Fibroblast of skin of scalp (primary cell): Measurements from ENCODE around the gene TCF7L2.

ENCODE experiments used
- DNase-seq: peaks from one replicate; pipeline ENCODE4 v3.0.0-alpha.2; 2013

Gene TCF7L2

DNA sequence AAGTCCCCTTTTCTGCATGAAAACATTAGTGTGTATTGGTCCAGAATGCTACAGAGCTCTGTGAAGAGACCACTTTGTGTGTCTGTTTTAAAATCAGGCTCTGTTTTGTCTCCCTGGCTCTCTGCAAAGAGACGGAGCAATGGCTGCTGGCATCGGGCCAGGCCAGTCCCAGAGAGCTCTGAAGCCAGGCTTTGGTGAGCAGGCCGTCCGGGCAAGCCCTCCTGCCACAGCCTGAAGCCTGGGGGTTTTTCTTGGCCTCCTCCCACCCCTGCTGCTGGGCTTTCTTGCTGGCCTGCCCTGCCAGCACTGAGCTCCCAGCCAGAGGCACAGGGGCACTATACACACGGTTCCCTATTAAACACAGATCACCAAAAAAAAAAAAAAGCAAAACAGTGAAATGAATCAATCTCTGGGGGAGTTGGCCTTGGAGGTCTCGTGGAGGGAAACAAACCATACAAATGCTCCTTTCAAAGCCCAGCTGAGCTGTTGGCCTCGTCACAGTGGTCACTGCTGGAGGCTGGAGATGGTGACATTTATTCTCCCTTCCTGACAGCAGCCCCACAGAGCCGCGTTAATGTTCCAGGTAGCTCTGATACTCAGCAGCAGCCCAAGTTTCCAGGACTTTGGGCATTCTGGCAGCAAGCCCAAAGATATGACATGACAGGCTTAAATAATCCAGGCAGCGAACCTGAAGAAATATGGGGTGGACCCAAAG is 237.2 kb downstream of the TCF7L2 start:
- DNase-seq, result peak; percentile 19

DNA sequence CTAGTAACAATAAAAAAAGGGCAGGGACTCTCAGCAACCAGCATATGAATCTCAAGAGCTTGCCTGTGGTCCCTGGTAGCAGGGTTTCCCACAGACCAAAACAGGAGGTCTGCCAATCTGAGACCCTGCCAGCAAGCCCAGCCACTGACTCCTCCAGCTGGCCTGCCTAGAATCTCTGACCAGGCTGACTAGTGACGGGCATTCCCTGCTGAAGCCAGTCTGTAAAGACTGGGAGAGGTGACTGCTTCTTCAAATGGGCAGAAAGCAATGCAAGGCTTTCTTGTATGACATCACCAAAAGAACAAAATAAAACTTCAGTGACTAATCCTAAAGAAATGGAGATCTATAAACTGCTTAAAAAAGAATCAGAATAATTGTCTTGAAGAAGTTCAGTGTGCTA is 249.4 kb downstream of the TCF7L2 start:
- DNase-seq, result peak; percentile 67

DNA sequence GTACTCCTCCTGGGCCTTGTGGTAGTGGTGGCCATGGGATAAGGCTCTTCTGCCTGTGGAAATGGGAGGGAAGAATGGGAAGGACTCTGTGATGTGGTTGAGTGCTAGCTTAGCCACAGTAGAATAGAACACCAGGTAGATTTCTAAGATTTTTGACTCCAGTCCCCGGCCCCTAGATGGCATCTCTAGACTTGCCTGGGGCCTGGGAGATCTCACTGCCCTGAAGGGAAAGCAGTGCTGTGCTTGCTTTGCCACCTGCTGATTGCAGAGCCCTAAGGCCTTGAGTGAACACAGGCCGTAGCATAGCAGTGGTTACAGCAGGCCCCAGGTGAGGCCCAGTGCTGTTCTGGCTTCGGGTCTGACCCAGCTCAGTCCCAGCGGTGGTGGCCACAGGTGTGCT is 252.0 kb downstream of the TCF7L2 start:
- DNase-seq, result no peak

DNA sequence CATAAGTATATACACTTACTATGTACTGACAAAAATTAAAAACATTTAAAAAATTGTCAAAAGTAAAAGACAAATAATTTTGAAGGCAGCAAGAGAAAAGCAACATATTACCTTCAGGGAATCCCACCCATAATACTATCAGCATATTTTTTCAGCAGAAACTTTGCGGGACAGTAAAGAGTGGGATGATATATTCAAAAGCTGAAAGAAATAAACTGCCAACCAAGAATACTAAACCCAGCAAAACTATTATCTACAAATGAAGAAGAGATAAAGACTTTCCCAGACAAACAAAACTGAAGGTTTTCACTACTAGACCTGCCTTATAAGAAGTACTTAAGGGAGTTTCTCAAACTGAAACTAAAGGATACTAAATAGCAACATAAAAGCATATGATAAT is 257.9 kb downstream of the TCF7L2 start:
- DNase-seq, result no peak

DNA sequence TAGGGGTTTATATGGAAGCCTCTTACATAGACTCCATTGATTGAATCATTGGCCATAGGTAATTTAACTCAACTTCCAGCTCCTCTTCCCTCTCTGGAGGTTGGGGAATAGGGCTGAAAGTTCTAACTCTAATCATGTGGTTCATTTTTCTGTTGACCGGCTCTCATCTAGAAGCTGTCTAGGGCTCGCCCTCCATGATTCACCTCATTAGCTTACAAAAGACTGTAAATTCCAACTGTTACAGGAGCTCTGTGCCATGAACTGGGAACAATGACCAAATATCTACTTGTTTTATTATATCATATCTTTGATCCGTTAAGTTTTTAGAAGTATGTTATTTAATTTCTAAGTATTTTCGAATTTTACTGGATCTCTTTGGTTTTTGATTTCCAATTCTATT is 263.0 kb downstream of the TCF7L2 start:
- no peak for DNase-seq

DNA sequence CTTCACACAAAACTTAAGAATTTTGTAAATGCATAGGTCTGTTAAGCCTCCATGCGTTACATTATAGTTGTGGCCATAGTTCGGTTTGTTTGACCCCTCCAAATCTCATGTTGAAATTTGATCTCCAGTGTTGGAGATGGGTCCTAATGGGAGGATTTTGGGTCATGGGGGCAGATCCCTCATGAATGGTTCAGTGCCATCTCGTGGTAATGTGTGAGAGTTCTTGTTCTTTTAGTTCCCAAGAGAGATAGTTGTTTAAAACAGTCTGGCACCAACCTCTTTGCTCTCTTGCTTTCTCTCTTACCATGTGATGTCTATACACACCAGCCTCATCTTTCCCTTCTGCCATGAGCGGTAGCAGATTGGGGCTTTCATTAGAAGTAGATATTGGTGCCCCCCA is 264.3 kb downstream of the TCF7L2 start:
- DNase-seq, result no peak

DNA sequence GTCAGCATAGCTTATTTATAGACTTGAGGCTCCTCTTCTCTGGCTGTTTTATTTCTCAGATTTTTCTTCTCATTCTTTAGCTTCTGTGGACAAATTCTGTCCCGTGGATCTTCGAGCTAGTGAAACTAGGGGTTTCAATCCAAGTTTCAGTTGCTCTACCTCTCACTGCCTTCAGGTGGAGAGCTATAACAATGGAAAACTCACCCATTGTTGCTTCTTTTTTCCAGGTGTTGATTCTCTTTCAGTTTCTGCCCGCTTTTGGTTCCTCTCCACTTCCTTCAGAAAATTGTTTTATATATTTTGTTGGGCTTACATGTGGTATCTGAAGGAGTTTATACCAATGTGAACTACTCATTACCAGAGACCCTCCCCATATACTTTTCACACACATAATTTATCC is 266.1 kb downstream of the TCF7L2 start:
- peak; percentile 8 for DNase-seq
